SK-N-SH (cell line): Measurements from ENCODE around the gene PACC1.

Source experiments
- CTCF ChIP-seq: fragments of 200-600 bp; sonication (generic); IDR thresholded peaks from 2 replicates; pipeline ENCODE4 v1.6.1; 2017; ENCODE audit warnings: antibody characterized with exemption, mild to moderate bottlenecking, moderate library complexity
- EP300 ChIP-seq, 2 experiments: IDR thresholded peaks; 2 replicates each; pipeline versions ENCODE4 v1.4.0 to v1.6.1; 2012; ENCODE audit warnings: borderline replicate concordance in 1 of 2, low read depth in 1 of 2, low read length in 1 of 2
- EZH2phosphoT487 ChIP-seq: fragments of 200-600 bp; sonication (generic); IDR thresholded peaks from 2 replicates; pipeline ENCODE4 v1.6.1; 2017; ENCODE audit warnings: low read depth, mixed run types, mild to moderate bottlenecking, antibody characterized with exemption, moderate library complexity, borderline replicate concordance
- FOXM1 ChIP-seq: IDR thresholded peaks from 2 replicates; pipeline ENCODE4 v1.4.0; 2012; ENCODE audit warnings: low read depth, mild to moderate bottlenecking
- GABPA ChIP-seq: IDR thresholded peaks from 2 replicates; pipeline ENCODE4 v1.4.0; 2012; ENCODE audit warnings: low read depth, mild to moderate bottlenecking
- GATA2 ChIP-seq: sonication (generic); formaldehyde crosslinking; IDR thresholded peaks from 2 replicates; pipeline ENCODE4 v1.5.0; 2020; ENCODE audit warnings: mild to moderate bottlenecking, missing genetic modification reagents
- NRF1 ChIP-seq: IDR thresholded peaks from 2 replicates; pipeline ENCODE4 v1.6.1; 2012; ENCODE audit warnings: low read depth, mild to moderate bottlenecking, low read length
- RAD21 ChIP-seq: IDR thresholded peaks from 2 replicates; pipeline ENCODE4 v1.6.1; 2012; ENCODE audit warnings: mild to moderate bottlenecking, low read length
- RXRA ChIP-seq: IDR thresholded peaks from 2 replicates; pipeline ENCODE4 v1.4.0; 2012; ENCODE audit warnings: low read depth, mild to moderate bottlenecking, borderline replicate concordance
- TAF1 ChIP-seq: IDR thresholded peaks from 2 replicates; pipeline ENCODE4 v1.6.1; 2012; ENCODE audit warnings: low read depth, mild to moderate bottlenecking, low read length, moderate library complexity, borderline replicate concordance

- TF ChIP-seq CTCF: no peak
- no peak for TF ChIP-seq FOXM1
- no peak for TF ChIP-seq GATA2 (CRISPR knock-in tag)
- TF ChIP-seq GABPA: no peak
- TF ChIP-seq EP300 (IDR thresholded peaks at IDR 0.05; ENCODE audit: borderline replicate concordance in 1 of 2, low read depth in 1 of 2, low read length in 1 of 2): no peak
- no peak for TF ChIP-seq RXRA
- no peak for TF ChIP-seq EZH2phosphoT487
- TF ChIP-seq RAD21: no peak
- no peak for TF ChIP-seq NRF1
- no peak for TF ChIP-seq TAF1
Observed at GRCh38 chr1:212341090-212341489, 73.6 kb downstream of the PACC1 start.
